Stimulated activated CD4-positive, alpha-beta T cell treated with anti-CD3 and anti-CD28 coated beads, TNF-alpha, amount 100 ng/mL, for 1 hour (primary cell): ENCODE data around the gene ROPN1B.
"Not testable (repeated sequence)": the region's sequence is repeated elsewhere in the genome, so short reads cannot be mapped to it uniquely, and the experiment has no call there.

Experiments used
- DNase-seq, 3 donors: peaks; one replicate each; pipeline ENCODE4 v3.0.0-alpha.2; 2020; ENCODE audit warnings: low read depth in 3 of 3, low spot score in 1 of 3

The ROPN1B gene

GRCh38 chr3:125968701-125969592 is at the start of gene ROPN1B:
Gene ROPN1B, plus strand, starts transcription at chr3:125969178. Its CDS starts 2,877 bp downstream, at chr3:125972055.
- DNase-seq = not testable (repeated sequence)

- DNase-seq = not testable (repeated sequence)
Measured at GRCh38 chr3:125920191-125920590, 48.8 kb upstream of the ROPN1B start.

GRCh38 chr3:125920751-125921279 is 48.2 kb upstream of the ROPN1B start:
- DNase-seq = not testable (repeated sequence)

- peak in 1 of 3 donors; percentile 28 for DNase-seq
Measured at GRCh38 chr3:125921712-125922111, 47.3 kb upstream of the ROPN1B start.

- not testable (repeated sequence) for DNase-seq
Measured at GRCh38 chr3:125923324-125924115, 45.5 kb upstream of the ROPN1B start.

GRCh38 chr3:125924276-125924675 is 44.7 kb upstream of the ROPN1B start:
- not testable (repeated sequence) for DNase-seq

- not testable (repeated sequence) for DNase-seq
Measured at GRCh38 chr3:125925727-125926126, 43.3 kb upstream of the ROPN1B start.

- peak in 2 of 3 donors; percentile 15 to 56 for DNase-seq
Measured at GRCh38 chr3:125928771-125929545, 40.0 kb upstream of the ROPN1B start.

- not testable (repeated sequence) for DNase-seq
Measured at GRCh38 chr3:125929765-125930164, 39.2 kb upstream of the ROPN1B start.

- not testable (repeated sequence) for DNase-seq
Measured at GRCh38 chr3:125931355-125931880, 37.6 kb upstream of the ROPN1B start.

GRCh38 chr3:125933397-125934173 is 35.4 kb upstream of the ROPN1B start:
- DNase-seq = not testable (repeated sequence)

- not testable (repeated sequence) for DNase-seq
Measured at GRCh38 chr3:125935252-125935874, 33.6 kb upstream of the ROPN1B start.

- not testable (repeated sequence) for DNase-seq
Measured at GRCh38 chr3:125936210-125936815, 32.7 kb upstream of the ROPN1B start.

- not testable (repeated sequence) for DNase-seq
Measured at GRCh38 chr3:125936891-125937290, 32.1 kb upstream of the ROPN1B start.

GRCh38 chr3:125947806-125948205 is 21.2 kb upstream of the ROPN1B start:
- DNase-seq = not testable (repeated sequence)

- DNase-seq = not testable (repeated sequence)
Measured at GRCh38 chr3:125948901-125949300, 20.1 kb upstream of the ROPN1B start.

GRCh38 chr3:125951176-125951575 is 17.8 kb upstream of the ROPN1B start:
- not testable (repeated sequence) for DNase-seq

GRCh38 chr3:125957020-125957419 is 12.0 kb upstream of the ROPN1B start:
- DNase-seq = not testable (repeated sequence)
